ENCODE data around the gene ANKFN1.
A peak's percentile ranks its signal among the peaks of the same experiment; 100 is the strongest.

GRCh38 chr17:56125830-56126819 lies 27.1 kb upstream of the ANKFN1 start:
- TF ChIP-seq, protein P1, sequence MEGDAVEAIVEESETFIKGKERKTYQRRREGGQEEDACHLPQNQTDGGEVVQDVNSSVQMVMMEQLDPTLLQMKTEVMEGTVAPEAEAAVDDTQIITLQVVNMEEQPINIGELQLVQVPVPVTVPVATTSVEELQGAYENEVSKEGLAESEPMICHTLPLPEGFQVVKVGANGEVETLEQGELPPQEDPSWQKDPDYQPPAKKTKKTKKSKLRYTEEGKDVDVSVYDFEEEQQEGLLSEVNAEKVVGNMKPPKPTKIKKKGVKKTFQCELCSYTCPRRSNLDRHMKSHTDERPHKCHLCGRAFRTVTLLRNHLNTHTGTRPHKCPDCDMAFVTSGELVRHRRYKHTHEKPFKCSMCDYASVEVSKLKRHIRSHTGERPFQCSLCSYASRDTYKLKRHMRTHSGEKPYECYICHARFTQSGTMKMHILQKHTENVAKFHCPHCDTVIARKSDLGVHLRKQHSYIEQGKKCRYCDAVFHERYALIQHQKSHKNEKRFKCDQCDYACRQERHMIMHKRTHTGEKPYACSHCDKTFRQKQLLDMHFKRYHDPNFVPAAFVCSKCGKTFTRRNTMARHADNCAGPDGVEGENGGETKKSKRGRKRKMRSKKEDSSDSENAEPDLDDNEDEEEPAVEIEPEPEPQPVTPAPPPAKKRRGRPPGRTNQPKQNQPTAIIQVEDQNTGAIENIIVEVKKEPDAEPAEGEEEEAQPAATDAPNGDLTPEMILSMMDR (IDR thresholded peaks at IDR 0.05): peak; percentile 11 to 50 (median 29)
- no peak for TF ChIP-seq POLR2A (IDR thresholded peaks at IDR 0.05)
